ENCODE measurements around the gene INSR. TPM values are rescaled to one million over a fixed set of nuclear protein-coding genes. Genes with fewer than 3 reads are reported as not detected.

Gene INSR
- total and polyA plus RNA-seq, 2 donors (not counting 3 experiments of a cell fraction or from before 2014, with no cell fraction given): 4.9 to 19.5 TPM

DNA sequence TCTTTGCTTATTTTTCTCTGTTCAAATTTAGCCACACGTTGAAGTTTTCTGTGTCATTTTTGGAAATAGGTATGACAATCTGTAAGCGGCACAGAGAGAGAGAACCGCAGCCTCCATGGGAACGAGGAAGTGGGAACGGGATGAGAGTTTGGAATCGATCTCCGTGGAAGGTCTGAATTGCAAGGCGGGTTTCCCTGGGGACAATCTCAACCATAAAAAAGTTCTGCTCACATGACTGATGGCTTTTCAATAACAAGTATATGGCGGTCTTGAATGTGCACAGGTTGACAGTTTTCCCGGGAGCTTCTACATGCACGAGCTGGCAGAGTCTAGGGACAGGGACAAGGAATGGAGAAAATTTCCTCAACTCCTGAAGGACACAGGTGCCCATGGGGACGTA, 90.9 kb downstream of the INSR start:
- H3K9me3 ChIP-seq (replicated peaks; ENCODE audit: control insufficient read depth, insufficient read depth, low read length): no peaks in the 10 kb centered on the region
- no peak overlapping the region for H3K4me2 ChIP-seq (ENCODE audit: insufficient read depth, low read length)
- peaks cover 3% of the 10 kb centered on the region for H3K4me1 ChIP-seq (ENCODE audit: control insufficient read depth, extremely low read depth, insufficient read depth, low read length)
- no peak overlapping the region for H3K27ac ChIP-seq (ENCODE audit: insufficient read depth, low read depth, low read length)
- no peak for FAIRE-seq
- H3K79me2 ChIP-seq (ENCODE audit: control insufficient read depth, insufficient read depth, low read length): no peaks in the 10 kb centered on the region
- no peaks in the 10 kb centered on the region for H4K20me1 ChIP-seq (replicated peaks; ENCODE audit: control insufficient read depth, extremely low read depth, insufficient read depth, low read length)
- dilution Hi-C loops (cut with MboI; ENCODE audit: extremely low pct_ligation_motif_present, low sequenced_read_pairs) (no loop called here), intact Hi-C loops (cut with micrococcal nuclease) (no loop called here)
- DNase-seq (ENCODE audit: low read depth, low spot score): no peak
- H3K9me1 ChIP-seq (replicated peaks; ENCODE audit: control insufficient read depth, extremely low read depth, insufficient read depth, low read length): no peaks in the 10 kb centered on the region
- H3K27me3 ChIP-seq (ENCODE audit: control insufficient read depth in 2 of 2, insufficient read depth in 2 of 2, low read length in 2 of 2): no peaks in the 10 kb centered on the region
- no peak overlapping the region for H3K4me3 ChIP-seq (replicated peaks in 1 of 3; ENCODE audit: insufficient read depth in 1 of 3, low read depth in 1 of 3, low read length in 3 of 3)
- ChIA-PET POLR2A (no interaction called here), CTCF (no interaction called here)
- H3K9ac ChIP-seq (replicated peaks; ENCODE audit: extremely low read depth, insufficient read depth, low read length): no peak overlapping the region
- no TSS peak for BruUV-seq (replicated peaks)
- no peak for TF ChIP-seq POLR2AphosphoS5 (IDR thresholded peaks at IDR 0.05; ENCODE audit: insufficient read depth, low read depth, low read length)
- TF ChIP-seq GATA2 (IDR thresholded peaks at IDR 0.05; ENCODE audit: insufficient read depth, insufficient read length, low read depth, low read length): no peak
- TF ChIP-seq FOS (IDR thresholded peaks at IDR 0.05; ENCODE audit: borderline replicate concordance, insufficient read depth, low read length): no peak
- no peak for TF ChIP-seq MYC (IDR thresholded peaks at IDR 0.05; ENCODE audit: low read depth, low read length)
- TF ChIP-seq MAX (IDR thresholded peaks at IDR 0.05; ENCODE audit: insufficient read depth, insufficient read length): no peak
- no peak for TF ChIP-seq JUN (IDR thresholded peaks at IDR 0.05; ENCODE audit: borderline replicate concordance, insufficient read depth, insufficient read length, low read depth)
- TF ChIP-seq CTCF (IDR thresholded peaks at IDR 0.05; ENCODE audit: extremely low read depth in 1 of 2, insufficient read depth in 1 of 2, low read depth in 1 of 2, low read length in 2 of 2): no peak
- no peak for TF ChIP-seq POLR2A (IDR thresholded peaks at IDR 0.05; ENCODE audit: low read depth, low read length)
- TF ChIP-seq EZH2 (IDR thresholded peaks at IDR 0.05; ENCODE audit: borderline replicate concordance, low read depth, low read length, severe bottlenecking): no peak
- no peaks in the 10 kb centered on the region for H3K36me3 ChIP-seq (ENCODE audit: control insufficient read depth in 2 of 2, extremely low read depth in 1 of 2, insufficient read depth in 2 of 2, low read length in 2 of 2)
- H2AFZ ChIP-seq (ENCODE audit: low read depth, low read length): no peak overlapping the region

Measured in endothelial cell of umbilical vein (primary cell).